Iris pigment epithelial cell (primary cell): ENCODE data around the gene ZBTB20.

Experiments
- DNase-seq: peaks from one replicate; pipeline ENCODE4 v3.0.0-alpha.2; 2011; ENCODE audit warnings: low read depth

ZBTB20 gene

DNA sequence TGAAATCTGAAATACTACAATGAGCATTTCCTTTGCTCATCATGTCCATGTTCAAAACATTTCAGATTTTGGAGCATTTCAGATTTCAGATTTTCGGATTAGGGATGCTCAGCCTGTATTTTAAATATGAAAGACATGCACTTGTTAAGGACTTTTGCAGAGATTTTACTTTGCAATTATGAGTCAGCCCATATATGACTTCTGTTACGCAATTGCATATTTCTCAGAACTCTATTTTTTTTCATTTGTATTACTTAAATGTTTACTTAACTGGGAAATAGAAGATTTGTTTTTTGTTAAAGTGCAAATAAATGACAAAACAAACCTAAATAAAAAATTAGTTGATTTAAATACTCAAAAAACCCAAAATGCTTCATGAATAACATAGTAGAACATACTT, 376.2 kb downstream of the ZBTB20 start:
- peak; percentile 77 for DNase-seq

DNA sequence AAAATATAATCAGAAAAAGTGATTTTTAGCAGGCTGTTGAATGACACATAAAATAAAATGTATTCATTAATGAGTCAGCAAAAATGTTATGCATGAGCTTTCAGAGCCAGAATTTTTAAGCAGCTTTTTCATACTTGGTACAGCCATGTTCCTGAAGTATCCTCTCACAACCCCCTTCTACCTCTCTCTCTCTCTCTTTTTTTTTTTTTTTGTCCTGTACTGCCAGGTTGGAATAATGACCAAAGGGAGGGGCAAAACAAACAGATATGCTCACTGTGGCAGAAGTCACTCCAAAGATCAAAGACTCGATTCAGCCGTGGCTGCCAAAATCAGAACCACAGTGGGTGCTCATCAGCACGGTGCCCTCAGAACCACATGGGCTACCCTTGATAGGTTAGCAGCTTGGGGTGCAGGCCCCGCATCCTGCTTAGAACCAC, 383.0 kb downstream of the ZBTB20 start:
- peak; percentile 38 for DNase-seq

DNA sequence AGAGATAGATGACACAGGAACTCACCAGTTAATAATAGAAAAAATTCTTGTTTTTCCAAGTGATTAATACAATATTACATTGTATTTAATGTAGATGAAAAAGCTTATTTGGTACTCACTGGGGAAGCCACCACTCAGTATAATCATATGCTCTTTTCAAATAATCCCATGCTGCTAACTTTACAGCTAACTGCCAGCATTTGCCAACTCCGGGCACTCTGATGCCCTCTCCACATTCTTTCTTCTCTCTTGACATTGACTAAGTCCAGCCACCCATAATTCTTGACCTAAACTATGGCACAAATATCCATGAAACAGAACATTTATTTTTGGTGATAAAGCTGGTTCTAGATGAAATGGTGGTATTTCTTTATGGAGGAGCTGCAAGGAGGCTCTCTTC, 384.9 kb downstream of the ZBTB20 start:
- no peak for DNase-seq

DNA sequence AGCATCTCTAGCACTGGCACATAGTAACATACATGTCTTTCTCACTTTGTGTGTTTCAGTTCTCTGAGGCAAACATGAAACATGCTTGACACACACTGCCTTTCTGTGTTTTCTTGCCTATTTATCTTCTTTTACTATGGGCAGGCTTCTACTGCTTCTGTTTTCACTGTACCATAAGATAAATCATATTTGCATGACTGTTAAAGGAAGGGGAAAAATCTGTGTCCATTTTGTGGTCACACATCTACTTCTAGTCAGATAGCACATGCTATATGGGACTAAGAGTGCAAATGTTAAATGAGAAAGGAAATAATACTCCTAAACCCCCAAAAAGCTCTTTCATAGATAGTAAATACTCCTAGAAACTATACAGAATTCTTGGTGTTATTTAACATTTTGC, 386.4 kb downstream of the ZBTB20 start:
- DNase-seq = no peak

DNA sequence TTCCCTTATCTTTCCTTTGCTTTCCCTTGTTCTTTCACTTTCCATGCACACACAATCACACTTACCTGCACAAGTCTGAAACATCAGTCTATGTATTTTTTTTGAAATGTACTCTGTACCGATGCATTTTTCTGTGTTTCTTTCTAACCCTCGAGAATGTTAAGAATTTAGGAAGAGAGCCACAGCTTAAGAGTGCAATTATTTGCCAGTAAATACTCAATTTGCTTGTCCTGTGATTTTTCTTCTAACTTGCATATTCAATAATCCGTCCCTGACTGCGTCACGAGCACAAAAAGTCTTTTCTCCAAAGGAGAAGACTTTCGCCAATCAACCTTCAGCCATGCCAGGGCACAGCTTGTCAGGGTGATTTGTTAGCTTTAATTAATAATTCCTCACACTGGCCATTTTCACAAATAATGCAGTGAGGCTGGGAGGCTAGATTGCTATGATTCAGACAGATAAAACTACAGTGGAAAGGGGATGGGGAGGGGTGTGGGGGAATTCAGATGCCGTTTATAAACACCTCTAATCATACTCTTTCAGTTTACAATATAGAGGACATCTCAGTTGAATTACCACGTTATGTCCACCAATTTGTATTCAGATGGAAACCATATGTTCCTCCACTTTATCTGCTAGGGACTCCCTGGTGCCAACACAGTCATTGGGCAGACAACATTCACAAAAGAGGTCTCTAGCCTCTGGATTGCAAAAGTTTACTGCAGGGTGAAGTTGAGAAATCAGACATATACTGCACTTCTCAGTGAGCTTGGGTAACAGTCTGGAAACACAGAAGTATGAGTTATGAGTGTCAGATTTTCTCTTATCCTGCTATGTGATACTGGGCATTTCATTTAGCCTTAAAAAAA, 388.0 kb downstream of the ZBTB20 start:
- DNase-seq = peak; percentile 85

DNA sequence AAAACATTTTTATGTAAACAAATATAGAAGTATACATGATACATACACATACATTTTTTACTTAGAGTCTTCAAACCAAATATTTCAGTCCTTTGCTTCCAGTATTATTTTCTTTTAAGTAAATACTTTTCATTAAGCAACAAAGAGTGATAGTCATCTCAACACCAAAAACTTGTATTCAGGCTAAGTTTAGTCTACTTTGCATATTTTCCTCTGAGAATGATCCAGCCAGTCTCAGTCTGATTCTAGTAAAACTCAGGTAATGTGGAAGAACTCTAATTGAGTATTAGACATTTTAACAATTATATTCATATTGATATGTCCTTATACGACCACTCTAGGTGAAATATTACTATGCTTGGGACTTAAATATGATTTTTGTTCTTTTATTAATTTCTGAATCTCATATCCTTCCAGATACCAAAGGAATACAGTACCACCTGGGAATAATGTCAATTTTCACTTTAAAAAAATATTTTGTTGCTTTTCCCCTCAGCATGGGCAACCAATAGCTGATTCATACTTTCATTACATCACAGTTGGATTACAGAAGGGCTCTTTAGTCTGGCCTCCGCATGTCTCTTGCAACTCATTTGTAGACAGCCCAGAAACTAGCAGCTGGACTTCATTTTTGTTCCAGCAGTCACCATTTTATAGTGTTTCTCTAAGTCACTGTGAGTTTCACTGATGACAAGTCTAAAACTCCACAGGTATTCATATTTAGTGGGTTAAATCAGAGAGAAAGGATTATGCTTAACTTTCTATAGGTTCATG, 390.4 kb downstream of the ZBTB20 start:
- DNase-seq = peak; percentile 33

DNA sequence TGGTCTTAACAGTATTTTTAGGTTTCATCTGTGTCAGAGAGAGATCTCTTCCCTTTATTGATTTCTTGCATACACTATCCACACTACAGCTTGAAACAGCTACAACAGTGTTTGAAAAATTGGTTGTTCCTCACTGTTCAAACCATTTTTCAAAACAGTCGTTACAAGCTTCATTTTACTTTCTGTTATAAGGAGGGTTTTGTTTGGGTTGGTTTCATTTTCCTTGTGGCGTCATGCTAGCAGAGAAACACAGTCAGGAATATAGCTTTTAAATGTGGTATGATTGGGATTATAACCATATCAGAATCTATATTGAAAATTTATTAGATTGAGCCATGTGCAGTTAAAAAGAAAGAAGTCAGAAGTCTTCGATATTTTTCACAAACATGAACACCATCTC, 400.6 kb downstream of the ZBTB20 start:
- DNase-seq = no peak

DNA sequence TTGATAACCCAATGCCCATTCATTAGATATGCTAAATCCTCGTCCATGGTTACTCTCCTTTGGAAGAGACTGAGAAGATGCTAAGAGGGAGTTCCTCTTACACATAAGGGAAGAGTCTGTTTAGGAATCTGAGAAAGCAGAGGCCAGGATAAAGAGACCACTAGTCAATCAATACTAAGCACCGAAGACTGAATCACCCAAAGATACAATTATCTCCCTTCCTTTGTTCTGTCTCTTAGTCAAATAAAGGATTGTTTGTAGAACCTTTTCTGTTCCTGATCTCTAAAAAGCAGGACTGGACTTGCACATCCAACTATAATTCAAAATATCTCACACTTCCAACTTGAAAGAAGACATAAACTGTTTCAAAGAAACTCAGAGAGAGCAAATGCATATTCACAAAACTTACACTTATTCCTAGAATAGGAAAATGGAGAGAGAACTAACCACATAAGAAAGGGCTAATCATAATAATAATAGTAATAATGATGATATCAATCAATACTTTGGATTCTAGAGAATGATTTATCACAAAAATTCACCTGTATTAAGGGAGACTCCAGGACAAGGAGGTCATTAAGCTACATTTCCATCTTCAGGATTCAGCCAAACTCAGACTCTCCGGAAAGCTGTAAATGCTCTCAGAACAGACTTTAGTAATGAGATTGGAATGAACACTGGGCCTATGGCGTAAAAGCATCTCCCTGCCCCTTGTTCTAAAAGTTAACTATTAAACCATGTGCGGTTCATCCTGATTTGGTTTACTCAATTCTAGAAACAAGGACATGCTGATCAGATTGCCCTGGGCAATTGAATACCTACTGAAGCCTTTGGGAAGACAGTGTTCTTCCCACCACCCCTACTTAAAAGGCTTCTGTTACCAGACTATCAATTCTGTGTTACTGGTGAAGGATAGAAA, 401.5 kb downstream of the ZBTB20 start:
- peak; percentile 56 for DNase-seq

DNA sequence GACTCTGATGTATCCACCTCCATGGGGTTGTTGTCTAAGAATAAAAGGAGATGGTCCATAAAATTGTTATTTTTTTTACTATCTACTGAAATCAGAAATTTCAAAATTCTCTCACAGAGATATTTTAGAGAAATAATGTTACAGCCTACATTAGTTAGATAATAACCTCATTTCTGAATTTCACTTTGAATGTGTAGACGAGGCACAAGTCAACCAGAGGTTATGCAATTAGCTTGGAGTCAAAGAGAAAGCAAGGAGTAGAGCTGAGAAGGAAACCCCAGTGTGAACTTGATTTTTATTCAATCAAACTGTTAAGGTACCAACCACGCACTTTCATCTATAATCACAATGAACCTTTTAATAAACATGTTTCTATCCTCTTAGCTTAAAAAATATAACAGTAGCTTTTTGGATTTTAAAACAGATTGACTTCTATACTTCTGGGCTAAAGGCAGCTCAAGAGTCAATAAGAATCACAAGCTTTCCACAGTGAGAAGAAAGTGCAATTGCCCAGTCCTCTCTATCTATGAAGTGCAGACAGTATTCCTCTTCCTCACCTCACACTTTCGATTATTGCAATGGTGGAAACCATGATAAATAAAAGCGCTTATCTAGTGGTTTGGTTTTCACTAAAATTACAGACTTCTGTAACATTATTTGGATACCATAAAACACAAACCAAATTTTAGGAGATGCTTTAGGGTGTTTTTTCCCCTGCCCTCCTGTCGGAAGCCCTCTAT, 403.2 kb downstream of the ZBTB20 start:
- DNase-seq = no peak

DNA sequence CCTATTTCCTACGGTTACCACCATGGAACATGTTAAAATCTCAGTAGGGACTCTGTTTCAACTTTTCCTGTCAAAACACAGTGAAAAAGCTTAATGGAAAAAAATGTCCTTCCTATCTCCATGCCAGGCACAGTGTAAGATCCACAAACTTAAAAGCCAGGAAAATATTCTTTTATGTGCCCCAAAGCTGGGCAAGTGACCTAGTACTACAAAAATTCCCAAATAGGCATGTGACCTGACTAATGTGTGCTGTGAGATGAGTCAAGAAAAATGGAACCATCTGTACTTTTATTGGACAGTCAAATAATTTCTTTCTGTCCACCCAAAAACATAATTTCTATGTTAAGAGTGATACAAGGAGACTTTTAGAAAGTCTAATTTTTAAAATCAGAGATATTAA, 406.0 kb downstream of the ZBTB20 start:
- DNase-seq = no peak

DNA sequence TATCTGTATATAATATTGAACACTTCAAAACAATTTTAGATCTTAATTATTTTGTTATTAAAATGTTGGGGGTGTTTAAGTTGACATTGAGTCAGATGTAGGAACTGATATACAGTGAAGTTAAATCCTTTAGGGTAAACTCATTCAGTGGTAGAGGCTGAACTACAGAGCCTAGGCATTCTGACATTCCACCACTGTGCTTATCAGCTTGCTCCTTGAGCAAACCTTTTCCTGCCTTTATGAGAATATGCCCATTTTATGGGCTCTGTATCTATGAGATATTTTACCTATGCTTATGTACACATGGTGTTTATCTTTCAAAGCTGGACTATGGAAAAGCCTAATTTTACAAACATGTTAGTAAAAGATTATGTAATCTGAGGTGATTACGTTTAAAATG, 407.5 kb downstream of the ZBTB20 start:
- no peak for DNase-seq

DNA sequence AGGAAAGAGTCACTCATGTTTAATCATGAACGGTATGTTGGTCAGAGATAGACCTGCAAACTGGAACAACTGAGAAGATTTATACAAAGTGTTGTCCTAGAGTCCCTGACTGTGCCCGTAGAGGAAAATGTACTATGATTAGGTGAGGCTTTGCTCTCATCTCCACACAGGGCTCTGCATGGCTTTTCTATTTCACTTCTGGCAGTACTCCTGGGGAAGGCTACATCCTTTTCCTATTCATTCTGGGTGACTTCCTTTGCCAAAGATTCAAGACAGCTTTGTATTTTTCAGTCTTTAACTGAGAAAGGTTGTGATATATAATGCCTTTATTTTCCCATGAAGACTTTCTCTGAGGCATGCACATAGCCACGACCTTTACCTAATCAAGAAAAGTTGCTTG, 414.7 kb downstream of the ZBTB20 start:
- no peak for DNase-seq

DNA sequence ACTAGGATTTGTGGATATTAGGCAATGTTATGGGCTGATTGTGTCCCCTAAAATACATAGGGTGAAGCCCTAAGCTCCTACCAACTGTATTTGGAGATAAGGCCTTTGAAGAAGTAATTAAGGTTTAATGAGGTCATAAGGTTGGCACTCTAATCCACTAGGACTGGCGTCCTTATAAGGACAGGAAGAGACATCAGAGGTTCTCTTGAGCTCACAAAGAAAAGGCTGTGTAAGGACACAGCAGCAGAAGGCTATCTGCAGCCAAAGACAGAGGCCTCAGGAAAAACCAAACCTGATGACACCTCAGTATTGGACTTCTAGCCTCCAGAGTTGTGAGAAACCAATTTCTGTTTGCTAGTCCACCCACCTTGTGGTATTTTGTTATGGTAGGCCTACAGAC, 416.7 kb downstream of the ZBTB20 start:
- no peak for DNase-seq

DNA sequence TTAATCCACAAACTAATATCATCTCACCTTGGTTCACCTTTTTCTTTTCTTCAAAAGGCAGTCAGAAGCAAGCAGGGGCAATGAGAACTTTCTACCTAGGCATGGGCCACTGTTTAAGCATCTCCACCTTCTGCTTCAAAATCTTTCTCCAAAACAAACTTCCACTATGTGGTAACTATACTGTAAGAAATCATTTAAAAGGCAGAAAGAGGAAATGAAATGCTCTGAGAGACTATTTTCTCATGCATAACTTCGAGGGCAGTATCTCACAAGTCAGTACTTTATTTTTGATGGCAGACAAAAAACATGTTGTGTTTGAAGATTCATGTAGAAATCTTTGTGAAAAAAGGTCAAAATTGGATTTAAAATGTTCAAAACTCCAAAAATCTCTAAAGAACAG, 419.7 kb downstream of the ZBTB20 start:
- no peak for DNase-seq

DNA sequence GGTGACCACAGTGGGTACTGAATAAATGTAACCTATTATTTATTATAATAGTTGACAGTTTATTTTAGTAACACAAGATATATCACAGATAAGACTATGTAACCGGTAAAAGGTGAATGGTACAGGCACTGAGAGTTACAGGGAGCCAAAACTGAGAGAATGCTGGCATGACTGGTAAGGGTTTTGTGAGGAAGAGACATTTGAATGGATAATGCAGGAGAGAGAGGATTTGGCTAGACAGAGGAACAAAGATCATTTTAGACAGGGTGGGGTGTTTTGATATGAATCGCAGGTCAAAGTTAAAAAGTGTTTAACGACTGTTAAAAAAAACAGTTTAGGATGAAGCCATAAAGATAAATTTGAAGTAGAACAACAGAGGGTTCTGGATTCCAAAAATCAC, 421.1 kb downstream of the ZBTB20 start:
- DNase-seq = no peak

DNA sequence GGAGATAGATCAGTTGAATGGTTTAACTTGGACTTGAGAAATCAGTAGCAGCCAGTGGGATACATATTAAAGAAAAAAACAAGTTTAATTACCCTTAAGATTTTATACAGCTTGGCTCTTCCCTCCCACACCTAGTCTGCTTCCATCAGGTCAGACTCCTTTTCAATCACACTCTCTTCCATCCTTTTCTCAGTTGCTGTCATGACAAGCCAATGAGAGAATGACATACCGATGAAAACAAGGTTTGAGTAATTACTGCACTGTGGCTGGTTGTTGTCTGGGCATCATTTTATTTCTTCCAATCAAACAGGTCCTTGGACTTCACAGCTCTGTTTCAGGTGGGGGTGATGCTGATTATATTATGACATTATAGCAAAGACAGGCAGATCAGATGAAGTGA, 424.6 kb downstream of the ZBTB20 start:
- no peak for DNase-seq

DNA sequence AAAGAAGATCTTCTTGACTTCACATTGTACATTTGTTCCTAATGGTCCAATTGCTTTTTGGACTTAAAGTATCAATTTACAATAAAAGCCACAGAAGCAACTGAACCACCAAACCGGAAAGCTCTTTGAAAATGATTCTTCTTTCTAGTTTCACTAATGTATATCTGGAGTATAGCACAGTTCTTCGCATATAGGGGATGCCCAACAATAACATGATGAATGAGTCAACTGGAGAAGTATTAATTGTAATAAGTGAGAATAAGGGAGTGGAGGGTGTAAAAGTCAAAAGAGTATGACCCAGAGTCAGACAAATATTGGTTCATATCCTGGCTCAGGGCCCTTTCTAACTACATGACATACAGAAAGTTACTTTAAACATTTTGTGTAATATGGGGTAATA, 425.2 kb downstream of the ZBTB20 start:
- no peak for DNase-seq

DNA sequence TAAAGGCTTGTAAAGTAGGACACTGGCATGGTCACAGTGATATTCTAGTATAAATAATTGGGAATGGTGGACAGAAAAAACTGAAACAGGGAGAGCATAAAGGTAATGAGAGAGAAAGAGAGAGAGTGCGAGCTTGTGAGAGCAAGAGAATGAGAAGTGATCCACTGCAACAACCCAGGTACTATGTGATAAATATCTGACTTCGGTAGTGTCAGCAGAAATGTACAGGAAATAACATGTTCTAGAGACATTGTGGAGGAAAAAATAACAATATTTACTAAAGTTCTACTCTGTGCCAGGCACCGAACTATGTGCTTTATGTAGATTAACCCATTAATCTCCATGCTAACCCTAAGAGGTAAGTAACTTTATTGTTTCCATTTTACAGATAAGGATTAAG, 425.9 kb downstream of the ZBTB20 start:
- DNase-seq = no peak

DNA sequence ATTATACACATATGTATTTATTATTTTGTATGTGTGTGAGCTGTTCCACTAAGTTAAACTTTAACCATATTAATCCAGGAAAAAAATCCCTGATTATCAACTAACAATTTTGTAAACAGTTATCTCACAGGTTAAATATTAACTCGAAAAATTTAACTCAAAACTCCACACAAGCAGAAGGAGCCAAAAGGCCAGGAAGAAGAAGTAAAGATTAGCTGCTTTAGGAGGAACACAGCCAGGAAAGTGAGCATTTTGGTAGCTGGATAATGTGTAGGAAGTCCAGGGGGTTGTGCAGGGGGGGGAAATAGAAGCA, 428.2 kb downstream of the ZBTB20 start:
- DNase-seq = no peak

DNA sequence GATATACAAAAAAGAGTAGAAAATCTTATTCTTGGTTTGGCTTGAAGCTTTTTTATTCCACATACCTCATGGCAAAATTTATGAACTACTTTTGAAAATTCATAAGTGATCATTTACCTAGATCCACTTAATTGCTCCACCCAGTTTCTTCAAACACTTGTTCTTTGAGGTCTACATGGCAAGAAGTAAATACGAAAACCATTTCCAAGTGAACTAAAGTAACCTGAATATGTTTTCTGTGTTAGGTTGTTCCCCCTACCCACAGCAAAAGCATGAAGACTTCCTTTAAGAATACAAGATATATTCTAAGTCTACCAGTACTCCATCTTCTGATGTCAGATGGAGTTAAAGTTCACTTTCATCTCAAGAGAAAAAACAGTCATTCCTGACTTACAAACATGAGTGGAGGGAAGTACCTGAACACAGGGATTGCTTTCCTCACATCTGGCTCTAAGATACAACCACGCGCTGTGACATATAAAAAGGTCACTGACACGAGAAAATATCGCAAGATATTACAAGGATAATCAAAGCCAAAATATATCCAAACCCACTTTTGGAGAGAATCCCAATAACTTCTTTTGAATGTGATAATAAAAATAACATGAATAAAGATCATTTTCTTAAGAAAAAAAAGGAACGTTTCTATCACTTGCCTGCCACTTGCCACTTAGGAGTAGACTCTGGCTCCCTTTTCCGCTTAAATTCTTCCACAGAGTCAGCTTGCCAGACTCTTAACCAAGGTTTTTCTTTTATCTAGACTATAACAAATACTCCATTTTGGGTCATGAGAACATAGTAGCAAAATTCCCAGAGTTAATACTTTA, 428.8 kb downstream of the ZBTB20 start:
- no peak for DNase-seq

DNA sequence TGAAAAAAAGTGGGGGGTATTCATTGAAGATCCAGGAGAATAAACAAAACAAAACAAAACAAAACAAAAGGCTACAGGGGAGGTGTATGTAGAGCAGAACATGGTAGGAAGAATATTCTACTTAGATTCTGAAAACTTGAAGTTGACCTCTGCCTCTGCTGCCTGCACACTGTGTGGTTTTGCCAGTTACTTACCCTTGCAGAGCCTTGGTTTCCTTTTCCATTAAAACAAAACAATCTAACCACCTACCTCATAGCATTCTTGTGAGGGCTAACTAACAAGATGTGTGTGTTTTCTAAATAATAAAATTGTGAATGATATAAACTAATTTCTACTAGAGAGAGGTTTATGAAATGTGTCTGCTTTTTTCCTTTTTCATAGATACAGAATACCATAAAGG, 430.2 kb downstream of the ZBTB20 start:
- DNase-seq = no peak
